HepG2 (cell line): ENCODE data around the gene GRAMD2A. TPM values are rescaled to one million over a fixed set of nuclear protein-coding genes. Genes with fewer than 3 reads are reported as not detected.

ENCODE experiments used
- ARID2 ChIP-seq: sonication (generic); formaldehyde crosslinking; IDR thresholded peaks from 2 replicates; pipeline ENCODE4 v1.8.1; 2022; ENCODE audit warnings: mild to moderate bottlenecking, missing genetic modification reagents, borderline replicate concordance
- E2F2 ChIP-seq: sonication (generic); formaldehyde crosslinking; IDR thresholded peaks from 2 replicates; pipeline ENCODE4 v1.4.0; 2020; ENCODE audit warnings: missing genetic modification reagents, borderline replicate concordance
- KMT2B ChIP-seq: IDR thresholded peaks from 2 replicates; pipeline ENCODE4 v1.6.1; 2016; ENCODE audit warnings: missing genetic modification reagents, missing compliant biosample characterization
- ZFX ChIP-seq: sonication (generic); formaldehyde crosslinking; IDR thresholded peaks from 2 replicates; pipeline ENCODE4 v1.4.0; 2020; ENCODE audit warnings: mild to moderate bottlenecking, low read depth, missing genetic modification reagents, moderate library complexity
- ZFY ChIP-seq: sonication (generic); formaldehyde crosslinking; IDR thresholded peaks from 2 replicates; pipeline ENCODE4 v1.4.0; 2020; ENCODE audit warnings: missing genetic modification reagents
- ZHX2 ChIP-seq, 2 experiments: sonication (generic) in 1 of 2; formaldehyde crosslinking in 1 of 2; IDR thresholded peaks; 2 replicates each; pipeline versions ENCODE4 v1.6.1 to v1.9.0; 2014 to 2022; ENCODE audit warnings: antibody characterized with exemption in 1 of 2, borderline replicate concordance in 1 of 2, inconsistent platforms in 1 of 2, low read depth in 1 of 2, missing genetic modification reagents in 1 of 2
- ZNF564 ChIP-seq: sonication (generic); formaldehyde crosslinking; IDR thresholded peaks from 2 replicates; pipeline ENCODE4 v1.8.1; 2023; ENCODE audit warnings: mild to moderate bottlenecking, missing genetic modification reagents
- polyA plus RNA-seq, 8 experiments: library from polyadenylated mRNA; depleted of rRNA in 3 of 8; stranded (reverse) in 7 of 8; unstranded in 1 of 8; fragments of >200 nt; fragmentation: Illumina TruSeq in 4 of 8; extraction: Trizol in 4 of 8; gene quantifications; 2 replicates each; pipeline versions ENCODE4 v1.2.1 to v1.2.3, GENCODE V29; 2011 to 2016; ENCODE audit warnings: low read depth in 4 of 8, missing spikeins in 1 of 8, mixed read lengths in 1 of 8; ENCODE audit not compliant: insufficient read depth in 1 of 8
- total RNA-seq, 5 experiments: library from RNA; depleted of rRNA; stranded (reverse); fragments of >200 nt; fragmentation: Illumina TruSeq; extraction: Trizol; gene quantifications; 2 replicates each; pipeline ENCODE4 v1.2.3, GENCODE V29; 2016; ENCODE audit warnings: low read depth in 1 of 5
- TF ChIP-seq, protein P1 (sequence below): sonication (generic); formaldehyde crosslinking; IDR thresholded peaks from 2 replicates; pipeline ENCODE4 v1.5.0; 2020; ENCODE audit warnings: missing genetic modification reagents

Gene GRAMD2A
- total and polyA plus RNA-seq, 2 of the 13 experiments (the other 11 are each of a cell fraction or from before 2014, with no cell fraction given): 0.04 TPM; not detected in 1

- TF ChIP-seq E2F2 (CRISPR knock-in tag): no peak
- TF ChIP-seq, protein P1, sequence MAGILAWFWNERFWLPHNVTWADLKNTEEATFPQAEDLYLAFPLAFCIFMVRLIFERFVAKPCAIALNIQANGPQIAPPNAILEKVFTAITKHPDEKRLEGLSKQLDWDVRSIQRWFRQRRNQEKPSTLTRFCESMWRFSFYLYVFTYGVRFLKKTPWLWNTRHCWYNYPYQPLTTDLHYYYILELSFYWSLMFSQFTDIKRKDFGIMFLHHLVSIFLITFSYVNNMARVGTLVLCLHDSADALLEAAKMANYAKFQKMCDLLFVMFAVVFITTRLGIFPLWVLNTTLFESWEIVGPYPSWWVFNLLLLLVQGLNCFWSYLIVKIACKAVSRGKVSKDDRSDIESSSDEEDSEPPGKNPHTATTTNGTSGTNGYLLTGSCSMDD (CRISPR knock-in tag): no peak
- TF ChIP-seq ARID2 (CRISPR knock-in tag): 0 out of 2 replicates have a peak, but pooled peaks have one; percentile 38
- peak; percentile 65; the same call in 1 of the 2 replicates for TF ChIP-seq ZFY (CRISPR knock-in tag)
- TF ChIP-seq KMT2B (CRISPR knock-in tag): peak; percentile 85
- peak; percentile 57 for TF ChIP-seq ZFX (CRISPR knock-in tag)
- TF ChIP-seq ZHX2 (IDR thresholded peaks at IDR 0.05; ENCODE audit: low read depth): 0 out of 2 replicates have a peak, but pooled peaks have one; percentile 7
- no peak for TF ChIP-seq ZHX2 (CRISPR knock-in tag; IDR thresholded peaks at IDR 0.05; ENCODE audit: borderline replicate concordance)
- 0 out of 2 replicates have a peak, but pooled peaks have one; percentile 3 for TF ChIP-seq ZNF564
- TF ChIP-seq, all 625 proteins: peak for 141
Observed at GRCh38 chr15:72118017-72118978, 79.3 kb downstream of the GRAMD2A start, which contains the start of the genes MYO9A and SENP8 (continued).
